HEK293 (cell line): Measurements from ENCODE around the gene PLEKHA8.

ENCODE experiments used
- CTCF ChIP-seq: fragments of 450-650 bp; formaldehyde crosslinking; IDR thresholded peaks from 2 replicates; pipeline ENCODE4 v1.5.1; 2016; ENCODE audit warnings: missing biosample characterization, missing genetic modification characterization
- ZBTB20 ChIP-seq: fragments of 450-650 bp; formaldehyde crosslinking; IDR thresholded peaks from 2 replicates; pipeline ENCODE4 v1.5.1; 2016; ENCODE audit warnings: missing biosample characterization, missing genetic modification characterization
- ZBTB6 ChIP-seq: fragments of 450-650 bp; formaldehyde crosslinking; IDR thresholded peaks from 2 replicates; pipeline ENCODE4 v1.5.1; 2017; ENCODE audit warnings: missing biosample characterization, missing genetic modification characterization
- ZFP41 ChIP-seq: fragments of 450-650 bp; formaldehyde crosslinking; IDR thresholded peaks from 2 replicates; pipeline ENCODE4 v1.5.1; 2016; ENCODE audit warnings: missing biosample characterization, missing genetic modification characterization, borderline replicate concordance
- ZNF138 ChIP-seq: fragments of 450-650 bp; formaldehyde crosslinking; IDR thresholded peaks from 2 replicates; pipeline ENCODE4 v1.5.1; 2016; ENCODE audit warnings: missing biosample characterization, missing genetic modification characterization, borderline replicate concordance
- ZNF302 ChIP-seq: fragments of 450-650 bp; formaldehyde crosslinking; IDR thresholded peaks from 2 replicates; pipeline ENCODE4 v1.5.1; 2016; ENCODE audit warnings: missing biosample characterization, missing genetic modification characterization, low read depth
- ZNF335 ChIP-seq: fragments of 450-650 bp; formaldehyde crosslinking; conservative IDR thresholded peaks from 2 replicates; pipeline ENCODE4 v1.5.1; 2016; ENCODE audit warnings: missing biosample characterization, missing genetic modification characterization
- ZNF549 ChIP-seq: fragments of 450-650 bp; IDR thresholded peaks from 2 replicates; pipeline ENCODE4 v1.5.1; 2018; ENCODE audit warnings: missing biosample characterization, missing genetic modification characterization, mild to moderate bottlenecking, inconsistent platforms, moderate library complexity
- ZNF692 ChIP-seq: fragments of 450-650 bp; formaldehyde crosslinking; IDR thresholded peaks from 2 replicates; pipeline ENCODE4 v1.5.1; 2016; ENCODE audit warnings: missing biosample characterization, missing genetic modification characterization

GRCh38 chr7:30166841-30167235 lies 138.6 kb downstream of the PLEKHA8 start:
- TF ChIP-seq CTCF (tag by site-specific recombination) (no peak), ZNF335 (tag by site-specific recombination) (no peak), ZBTB6 (tag by site-specific recombination) (no peak), ZNF549 (tag by site-specific recombination) (no peak), ZNF302 (no peak), ZNF692 (tag by site-specific recombination) (no peak), ZNF138 (tag by site-specific recombination) (no peak), ZBTB20 (tag by site-specific recombination) (no peak), ZFP41 (tag by site-specific recombination) (no peak)
